DMS79 treated with DMSO at 0.1 percent for 48 hours (cell line): Measurements from ENCODE around the gene ITGB5.

Source experiments
- DNase-seq: peaks from one replicate; lab custom pipeline; 2025; lab: John Stamatoyannopoulos, UW

ITGB5 gene

GRCh38 chr3:124860599-124860998 is 26.6 kb downstream of the ITGB5 start:
- DNase-seq: no peak

GRCh38 chr3:124859025-124859424 is 28.1 kb downstream of the ITGB5 start:
- DNase-seq: no peak

GRCh38 chr3:124858275-124858674 is 28.9 kb downstream of the ITGB5 start:
- no peak for DNase-seq

DNA sequence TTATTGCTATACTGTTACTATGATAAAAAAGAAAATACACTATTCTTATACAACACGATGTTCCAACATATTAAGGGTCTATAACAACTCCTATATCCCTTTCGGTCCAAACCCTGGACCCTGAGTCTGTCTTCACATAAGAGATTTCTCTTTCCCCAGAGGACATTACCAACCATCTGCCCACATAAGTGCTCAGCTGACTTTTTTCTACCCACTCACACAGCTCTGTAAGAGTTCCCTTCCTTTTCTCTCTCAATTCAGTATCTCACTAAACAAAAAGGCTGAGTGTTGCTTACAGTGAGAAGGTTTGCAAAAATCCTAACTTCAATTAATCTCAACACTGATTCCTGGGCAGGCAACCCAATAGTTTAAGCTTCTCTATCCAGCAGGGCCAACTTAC is 30.5 kb downstream of the ITGB5 start:
- no peak for DNase-seq

GRCh38 chr3:124854009-124854408 is 33.2 kb downstream of the ITGB5 start:
- DNase-seq: no peak

GRCh38 chr3:124853446-124853845 is 33.7 kb downstream of the ITGB5 start:
- DNase-seq: no peak

- no peak for DNase-seq
Measured at GRCh38 chr3:124851905-124852304, 35.3 kb downstream of the ITGB5 start.

- DNase-seq: no peak
Measured at GRCh38 chr3:124851136-124851535, 36.0 kb downstream of the ITGB5 start.

- no peak for DNase-seq
Measured at GRCh38 chr3:124850633-124851032, 36.5 kb downstream of the ITGB5 start.

GRCh38 chr3:124850212-124850611 is 37.0 kb downstream of the ITGB5 start:
- DNase-seq: no peak

- no peak for DNase-seq
Measured at GRCh38 chr3:124848300-124848699, 38.9 kb downstream of the ITGB5 start.

DNA sequence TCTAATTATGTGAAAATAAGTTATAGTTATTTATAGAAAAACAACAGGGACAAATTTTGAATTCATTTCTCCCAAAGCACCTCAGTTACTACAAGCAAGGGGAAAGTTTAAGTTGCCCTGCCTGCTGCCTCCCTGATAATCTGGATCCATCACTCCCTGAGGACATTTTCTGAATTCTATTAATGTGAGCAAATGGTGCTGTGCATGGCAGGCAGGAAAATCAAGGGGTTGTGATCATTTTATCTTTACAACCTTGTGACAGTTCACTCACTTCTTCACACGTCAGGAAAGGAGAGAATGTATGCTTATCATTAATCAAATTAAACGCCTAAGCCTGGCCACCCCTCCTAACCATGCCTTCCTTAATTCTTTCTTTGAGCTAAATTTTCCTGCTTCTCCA is 39.3 kb downstream of the ITGB5 start:
- no peak for DNase-seq

- no peak for DNase-seq
Measured at GRCh38 chr3:124847051-124847450, 40.1 kb downstream of the ITGB5 start.

GRCh38 chr3:124846189-124846588 is 41.0 kb downstream of the ITGB5 start:
- no peak for DNase-seq

GRCh38 chr3:124845406-124845805 is 41.8 kb downstream of the ITGB5 start:
- DNase-seq: no peak

GRCh38 chr3:124843506-124844177 is 43.5 kb downstream of the ITGB5 start:
- DNase-seq: no peak

- no peak for DNase-seq
Measured at GRCh38 chr3:124843047-124843446, 44.1 kb downstream of the ITGB5 start.

- DNase-seq: no peak
Measured at GRCh38 chr3:124841517-124841916, 45.6 kb downstream of the ITGB5 start.

- no peak for DNase-seq
Measured at GRCh38 chr3:124840331-124840730, 46.8 kb downstream of the ITGB5 start.

DNA sequence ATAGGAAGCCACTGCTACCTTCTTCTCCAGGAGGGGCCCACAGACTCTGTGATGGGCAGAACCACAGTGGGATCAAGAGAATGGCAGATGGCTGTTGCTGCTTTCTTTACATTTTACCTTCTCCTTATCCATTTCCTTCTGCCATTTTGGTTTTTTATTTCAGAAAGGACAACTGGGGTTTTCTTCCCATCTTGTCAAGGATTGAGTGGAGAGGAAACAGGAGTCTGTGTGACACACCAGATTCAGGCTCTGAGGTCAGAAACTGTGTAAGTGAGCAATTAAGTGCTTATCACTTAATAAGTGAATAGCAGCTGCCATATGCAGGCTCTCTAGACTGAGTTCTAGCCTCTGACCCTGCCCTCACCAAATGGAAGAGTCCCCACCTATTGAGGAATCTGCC is 47.3 kb downstream of the ITGB5 start:
- no peak for DNase-seq

DNA sequence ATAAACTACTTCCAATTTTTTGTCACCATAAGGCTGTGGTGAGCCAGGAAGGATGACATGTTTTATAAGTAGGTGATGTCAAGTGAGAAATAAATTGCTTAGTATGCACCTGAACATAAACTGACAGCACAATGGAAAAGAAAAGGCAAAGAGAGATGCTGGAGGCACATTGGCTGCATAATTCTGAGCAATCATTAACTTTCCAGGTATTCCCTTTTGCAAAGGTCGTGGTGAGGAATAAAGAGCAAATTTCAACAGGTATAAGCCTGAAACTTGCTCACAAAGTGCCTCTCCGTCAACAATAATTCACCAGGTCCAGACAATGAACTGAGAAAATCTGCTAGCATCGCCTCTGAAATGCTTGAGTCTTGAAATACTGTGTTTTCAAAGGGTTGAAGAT is 48.2 kb downstream of the ITGB5 start:
- no peak for DNase-seq

DNA sequence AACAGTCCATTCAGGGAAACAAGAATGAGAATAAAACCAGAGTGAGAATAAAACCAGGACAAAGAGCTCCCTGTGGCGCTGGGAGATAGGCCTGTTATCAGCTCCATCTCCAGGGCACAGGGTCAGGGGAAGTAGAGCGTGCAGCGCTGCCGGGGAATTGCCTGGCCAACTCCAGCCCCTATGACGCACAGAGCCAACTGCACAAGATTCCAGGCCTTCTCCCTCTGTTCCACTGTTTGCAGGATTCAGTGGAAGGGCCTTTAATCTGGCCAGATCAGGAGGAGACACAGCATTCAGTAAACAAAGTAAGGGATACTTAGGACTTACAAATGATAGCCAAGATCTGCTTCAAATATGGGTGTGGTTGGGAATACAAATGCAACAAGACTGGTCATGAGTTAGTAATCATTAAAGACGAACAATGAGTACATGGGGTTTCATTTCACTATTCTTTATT is 49.4 kb downstream of the ITGB5 start:
- DNase-seq: no peak

- DNase-seq: no peak
Measured at GRCh38 chr3:124837065-124837464, 50.1 kb downstream of the ITGB5 start.

- DNase-seq: no peak
Measured at GRCh38 chr3:124836448-124836847, 50.7 kb downstream of the ITGB5 start.
